ENCODE measurements around the gene RANBP17.
"Not testable (repeated sequence)": the region's sequence is repeated elsewhere in the genome, so short reads cannot be mapped to it uniquely, and the experiment has no call there.

Gene RANBP17

GRCh38 chr5:171162165-171162564 lies 300.3 kb downstream of the RANBP17 start:
- DNase-seq = no peak

GRCh38 chr5:171162596-171162995 lies 300.8 kb downstream of the RANBP17 start:
- peak; percentile 18 to 65 for DNase-seq

DNA sequence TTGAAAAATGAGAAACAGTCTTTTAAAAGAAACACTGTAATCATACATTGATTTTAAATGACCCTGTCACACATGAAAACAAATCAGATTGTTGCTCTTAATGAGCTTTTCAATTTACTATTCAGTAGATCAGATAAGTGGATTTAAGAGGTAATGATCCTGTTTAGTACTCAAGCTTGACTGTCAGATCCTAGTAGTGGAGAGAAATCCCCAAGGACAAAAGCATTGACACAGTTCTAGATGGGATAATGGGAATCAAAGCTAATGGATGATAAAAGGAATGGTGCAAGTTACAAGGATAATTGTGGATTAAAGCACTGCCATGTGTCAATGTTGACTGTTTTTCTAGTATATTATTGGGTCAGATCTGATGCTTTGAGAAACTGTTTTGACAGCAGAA lies 304.9 kb downstream of the RANBP17 start:
- no peak for DNase-seq

GRCh38 chr5:171168171-171168570 lies 306.4 kb downstream of the RANBP17 start:
- DNase-seq = peak; percentile 4 to 17

DNA sequence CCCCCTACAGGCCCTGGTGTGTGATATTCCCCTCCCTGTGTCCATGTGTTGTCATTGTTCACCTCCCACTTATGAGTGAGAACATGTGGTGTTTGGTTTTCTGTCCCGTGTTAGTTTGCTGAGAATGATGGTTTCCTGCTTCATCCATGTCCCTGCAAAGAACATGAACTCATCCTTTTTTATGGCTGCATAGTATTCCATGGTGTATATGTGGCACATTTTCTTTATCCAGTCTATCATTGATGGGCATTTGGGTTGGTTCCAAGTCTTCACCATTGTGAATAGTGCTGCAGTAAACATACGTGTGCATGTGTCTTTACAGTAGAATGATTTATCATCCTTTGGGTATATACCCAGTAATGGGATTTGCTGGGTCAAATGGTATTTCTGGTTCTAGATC lies 313.1 kb downstream of the RANBP17 start:
- not testable (repeated sequence) for DNase-seq

GRCh38 chr5:171175746-171176145 lies 313.9 kb downstream of the RANBP17 start:
- DNase-seq = no peak

DNA sequence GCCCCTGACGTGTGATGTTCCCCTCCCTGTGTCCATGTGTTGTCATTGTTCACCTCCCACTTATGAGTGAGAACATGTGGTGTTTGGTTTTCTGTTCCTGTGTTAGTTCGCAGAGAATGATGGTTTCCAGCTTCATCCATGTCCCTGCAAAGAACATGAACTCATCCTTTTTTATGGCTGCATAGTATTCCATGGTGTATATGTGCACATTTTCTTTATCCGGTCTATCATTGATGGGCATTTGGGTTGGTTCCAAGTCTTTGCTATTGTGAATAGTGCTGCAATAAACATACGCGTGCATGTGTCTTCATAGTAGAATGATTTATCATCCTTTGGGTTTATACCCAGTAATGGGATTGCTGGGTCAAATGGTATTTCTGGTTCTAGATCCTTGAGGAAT lies 316.4 kb downstream of the RANBP17 start:
- not testable (repeated sequence) for DNase-seq

- DNase-seq = no peak
Observed at GRCh38 chr5:171188016-171188415, 326.2 kb downstream of the RANBP17 start.

DNA sequence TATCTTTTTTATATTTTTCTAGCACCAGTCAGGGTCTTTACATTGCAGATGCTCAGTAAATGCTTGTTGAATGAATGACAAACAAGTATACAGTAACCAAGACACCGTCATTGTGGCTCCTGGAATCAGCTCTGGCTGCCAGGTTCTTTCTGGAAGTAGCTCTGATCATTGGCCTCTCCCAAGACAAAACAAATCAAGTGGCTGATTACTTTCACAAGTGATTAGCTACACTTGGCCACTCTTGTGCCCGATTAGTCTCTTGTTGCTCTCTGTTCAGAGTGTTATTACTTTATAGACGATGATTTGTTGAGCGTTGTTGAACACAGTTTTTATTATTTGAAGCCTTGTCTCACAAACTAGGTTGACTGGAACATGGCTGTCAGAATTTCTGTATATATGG lies 327.6 kb downstream of the RANBP17 start:
- no peak for DNase-seq

DNA sequence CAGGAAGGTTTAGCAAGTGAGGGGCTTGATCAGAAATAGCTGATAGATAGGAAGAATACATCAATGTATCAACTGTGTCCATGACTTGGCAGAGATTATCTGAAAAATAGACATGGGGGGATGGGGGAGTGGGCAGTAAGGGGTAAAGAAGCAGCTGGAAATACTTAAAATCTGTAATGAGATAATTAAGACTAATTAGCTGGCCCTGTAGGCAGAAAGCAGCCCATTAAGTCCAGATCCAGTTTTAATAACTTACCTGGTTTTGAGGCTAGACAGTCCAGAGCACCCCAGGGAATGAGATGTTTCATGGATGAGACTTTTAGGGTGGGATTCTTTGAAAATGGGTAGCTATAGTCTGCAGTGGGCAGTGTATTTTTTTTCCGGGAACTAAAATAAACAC lies 330.3 kb downstream of the RANBP17 start:
- DNase-seq = no peak

- no peak for DNase-seq
Observed at GRCh38 chr5:171201310-171201709, 339.5 kb downstream of the RANBP17 start.

GRCh38 chr5:171205375-171205774 lies 343.6 kb downstream of the RANBP17 start:
- no peak for DNase-seq

- peak; percentile 58 to 80 for DNase-seq
Observed at GRCh38 chr5:171207256-171207847, 345.5 kb downstream of the RANBP17 start.

GRCh38 chr5:171221916-171222315 lies 360.1 kb downstream of the RANBP17 start:
- DNase-seq = no peak

- DNase-seq = no peak
Observed at GRCh38 chr5:171223927-171224326, 362.1 kb downstream of the RANBP17 start.

DNA sequence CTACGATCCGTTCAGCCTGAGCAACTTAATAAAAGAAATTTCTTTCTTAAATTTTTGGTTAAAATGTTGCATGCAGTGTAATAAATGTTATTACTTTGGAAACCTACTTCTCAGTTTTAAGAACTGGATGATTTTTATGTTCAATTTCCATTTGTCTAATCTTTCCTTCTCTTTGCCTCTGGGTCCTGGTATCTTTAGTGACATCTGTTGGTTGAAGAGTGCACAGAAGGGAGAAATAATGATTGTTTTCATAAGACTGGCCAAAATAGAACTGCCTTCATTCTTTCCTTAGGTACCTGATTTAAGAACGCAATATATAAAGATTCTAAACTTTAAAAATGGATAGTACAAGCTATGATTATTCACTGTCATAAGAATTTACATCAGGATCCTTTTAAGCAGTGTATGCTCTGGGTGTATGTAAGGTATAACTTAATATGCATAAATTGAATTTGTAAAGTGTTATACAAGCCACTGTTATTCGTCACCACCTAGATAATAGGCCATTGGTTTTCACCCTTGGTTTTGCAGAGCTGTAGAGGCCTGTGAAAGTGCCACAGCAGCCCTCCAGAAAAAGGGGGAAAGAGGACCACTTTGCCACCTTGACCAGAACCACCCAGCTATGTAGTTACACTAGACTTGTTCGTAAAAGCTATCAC lies 364.4 kb downstream of the RANBP17 start:
- DNase-seq = peak; percentile 12 to 39

GRCh38 chr5:171226864-171227263 lies 365.0 kb downstream of the RANBP17 start:
- DNase-seq = no peak

DNA sequence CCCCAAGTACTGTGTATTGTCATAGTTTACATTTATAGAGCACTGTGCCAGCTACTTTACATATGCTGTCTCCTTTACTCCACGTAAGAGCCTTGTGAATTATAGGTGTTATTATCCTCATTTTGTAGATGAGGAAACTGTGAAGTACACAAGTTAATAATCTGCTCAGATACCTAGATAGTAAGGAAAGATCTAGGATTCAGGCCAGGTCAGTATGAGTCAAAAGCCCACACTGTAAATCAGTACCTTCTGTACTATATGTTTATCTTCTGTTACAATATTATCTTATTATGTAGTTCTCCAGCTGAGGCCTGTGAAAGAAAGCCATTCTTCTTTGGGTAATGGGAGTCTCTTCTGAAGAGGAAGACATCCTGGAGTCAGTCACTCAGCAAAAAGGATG lies 374.8 kb downstream of the RANBP17 start:
- DNase-seq = no peak

GRCh38 chr5:171242521-171242920 lies 380.7 kb downstream of the RANBP17 start:
- DNase-seq = no peak

- DNase-seq = no peak
Observed at GRCh38 chr5:171246231-171246630, 384.4 kb downstream of the RANBP17 start.

DNA sequence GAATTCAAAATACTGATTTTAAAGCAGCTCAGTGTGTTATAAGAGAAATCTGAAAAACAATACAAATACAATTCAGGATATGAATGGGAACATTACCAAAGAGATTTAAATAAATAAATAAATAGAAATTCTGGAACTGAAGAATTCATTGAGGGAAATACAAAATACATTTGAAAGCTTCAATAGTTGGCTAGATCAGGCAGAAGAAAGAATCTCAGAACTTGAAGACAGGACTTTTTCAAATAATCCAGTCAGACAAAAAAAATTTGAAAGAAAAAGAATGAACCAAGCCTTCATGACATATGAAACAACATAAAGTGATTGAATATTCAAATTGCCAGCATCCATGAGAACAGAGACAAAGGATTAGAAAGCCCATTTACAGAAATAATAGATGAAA lies 387.6 kb downstream of the RANBP17 start:
- no peak for DNase-seq

GRCh38 chr5:171250738-171251137 lies 388.9 kb downstream of the RANBP17 start:
- no peak for DNase-seq

GRCh38 chr5:171251519-171251918 lies 389.7 kb downstream of the RANBP17 start:
- DNase-seq = no peak

DNA sequence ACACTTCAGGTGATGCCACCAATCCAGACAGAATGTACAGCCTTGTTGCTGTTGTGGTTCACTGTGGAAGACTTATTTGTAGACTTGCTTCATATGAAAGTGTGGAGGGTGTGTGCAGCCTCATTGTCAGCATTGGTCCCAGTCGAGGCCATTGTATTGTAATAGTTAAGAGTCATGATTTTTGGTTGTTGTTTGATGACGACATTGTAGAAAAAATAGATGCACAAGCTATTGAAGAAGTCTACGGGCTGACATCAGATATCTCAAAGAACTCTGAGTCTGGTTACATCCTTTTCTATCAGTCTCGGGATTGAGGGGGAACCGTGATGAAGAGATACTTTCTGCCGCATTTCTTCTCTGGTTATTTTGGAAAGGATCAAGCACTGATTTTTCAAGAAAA lies 390.9 kb downstream of the RANBP17 start:
- DNase-seq = no peak

Measured in Kasumi-1 (cell line).